Measurements from ENCODE around the gene PKIG. TPM values are rescaled to one million over a fixed set of nuclear protein-coding genes. Genes with fewer than 3 reads are reported as not detected.

Gene PKIG
- total and polyA plus RNA-seq, 9 of the 15 experiments (the other 6 are each of a cell fraction or from before 2014, with no cell fraction given) = 0.13 to 7.0 (median 4.7) TPM

DNA sequence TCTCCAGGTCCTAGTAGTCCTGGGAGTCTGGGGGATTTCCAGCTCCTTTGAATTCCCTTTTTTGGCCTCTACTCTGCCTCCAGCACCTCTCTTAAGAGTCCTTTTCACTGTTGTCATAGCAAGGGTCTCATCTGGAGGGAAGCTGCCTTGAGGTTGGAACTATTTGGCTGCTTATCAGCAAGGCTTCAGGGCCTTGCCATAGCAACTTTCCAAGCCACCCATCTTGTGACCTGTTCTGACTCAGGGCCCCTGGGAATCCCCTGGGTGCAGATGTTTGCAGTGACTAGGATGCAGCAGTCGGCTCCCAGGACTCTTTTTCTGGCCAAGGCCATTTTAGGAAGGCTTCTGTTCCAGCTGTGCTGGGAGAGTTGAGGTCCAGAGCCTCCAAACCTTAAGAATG, 12.4 kb downstream of the PKIG start (continued):
- TF ChIP-seq, protein P1, sequence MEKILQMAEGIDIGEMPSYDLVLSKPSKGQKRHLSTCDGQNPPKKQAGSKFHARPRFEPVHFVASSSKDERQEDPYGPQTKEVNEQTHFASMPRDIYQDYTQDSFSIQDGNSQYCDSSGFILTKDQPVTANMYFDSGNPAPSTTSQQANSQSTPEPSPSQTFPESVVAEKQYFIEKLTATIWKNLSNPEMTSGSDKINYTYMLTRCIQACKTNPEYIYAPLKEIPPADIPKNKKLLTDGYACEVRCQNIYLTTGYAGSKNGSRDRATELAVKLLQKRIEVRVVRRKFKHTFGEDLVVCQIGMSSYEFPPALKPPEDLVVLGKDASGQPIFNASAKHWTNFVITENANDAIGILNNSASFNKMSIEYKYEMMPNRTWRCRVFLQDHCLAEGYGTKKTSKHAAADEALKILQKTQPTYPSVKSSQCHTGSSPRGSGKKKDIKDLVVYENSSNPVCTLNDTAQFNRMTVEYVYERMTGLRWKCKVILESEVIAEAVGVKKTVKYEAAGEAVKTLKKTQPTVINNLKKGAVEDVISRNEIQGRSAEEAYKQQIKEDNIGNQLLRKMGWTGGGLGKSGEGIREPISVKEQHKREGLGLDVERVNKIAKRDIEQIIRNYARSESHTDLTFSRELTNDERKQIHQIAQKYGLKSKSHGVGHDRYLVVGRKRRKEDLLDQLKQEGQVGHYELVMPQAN (IDR thresholded peaks at IDR 0.05; ENCODE audit: borderline replicate concordance) = no peak
- TF ChIP-seq NFIC (IDR thresholded peaks at IDR 0.05) = no peak
- TF ChIP-seq HMGN3 (IDR thresholded peaks at IDR 0.05; ENCODE audit: borderline replicate concordance, extremely low read depth, insufficient read length, low read depth, low read length) = no peak
- no peak for TF ChIP-seq ZNF184 (CRISPR knock-in tag; IDR thresholded peaks at IDR 0.05)
- TF ChIP-seq NFE2L1 (tag; IDR thresholded peaks at IDR 0.05; ENCODE audit: borderline replicate concordance, low read depth) = no peak
- TF ChIP-seq, protein P2, sequence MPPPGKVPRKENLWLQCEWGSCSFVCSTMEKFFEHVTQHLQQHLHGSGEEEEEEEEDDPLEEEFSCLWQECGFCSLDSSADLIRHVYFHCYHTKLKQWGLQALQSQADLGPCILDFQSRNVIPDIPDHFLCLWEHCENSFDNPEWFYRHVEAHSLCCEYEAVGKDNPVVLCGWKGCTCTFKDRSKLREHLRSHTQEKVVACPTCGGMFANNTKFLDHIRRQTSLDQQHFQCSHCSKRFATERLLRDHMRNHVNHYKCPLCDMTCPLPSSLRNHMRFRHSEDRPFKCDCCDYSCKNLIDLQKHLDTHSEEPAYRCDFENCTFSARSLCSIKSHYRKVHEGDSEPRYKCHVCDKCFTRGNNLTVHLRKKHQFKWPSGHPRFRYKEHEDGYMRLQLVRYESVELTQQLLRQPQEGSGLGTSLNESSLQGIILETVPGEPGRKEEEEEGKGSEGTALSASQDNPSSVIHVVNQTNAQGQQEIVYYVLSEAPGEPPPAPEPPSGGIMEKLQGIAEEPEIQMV (tag; conservative IDR thresholded peaks at IDR 0.05; ENCODE audit: low read depth) = no peak
- TF ChIP-seq, protein P3, sequence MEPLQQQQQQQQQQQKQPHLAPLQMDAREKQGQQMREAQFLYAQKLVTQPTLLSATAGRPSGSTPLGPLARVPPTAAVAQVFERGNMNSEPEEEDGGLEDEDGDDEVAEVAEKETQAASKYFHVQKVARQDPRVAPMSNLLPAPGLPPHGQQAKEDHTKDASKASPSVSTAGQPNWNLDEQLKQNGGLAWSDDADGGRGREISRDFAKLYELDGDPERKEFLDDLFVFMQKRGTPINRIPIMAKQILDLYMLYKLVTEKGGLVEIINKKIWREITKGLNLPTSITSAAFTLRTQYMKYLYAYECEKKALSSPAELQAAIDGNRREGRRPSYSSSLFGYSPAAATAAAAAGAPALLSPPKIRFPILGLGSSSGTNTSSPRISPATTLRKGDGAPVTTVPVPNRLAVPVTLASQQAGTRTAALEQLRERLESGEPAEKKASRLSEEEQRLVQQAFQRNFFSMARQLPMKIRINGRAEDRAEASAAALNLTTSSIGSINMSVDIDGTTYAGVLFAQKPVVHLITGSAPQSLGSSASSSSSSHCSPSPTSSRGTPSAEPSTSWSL (CRISPR knock-in tag; IDR thresholded peaks at IDR 0.05; ENCODE audit: borderline replicate concordance) = no peak
- TF ChIP-seq, protein P4, sequence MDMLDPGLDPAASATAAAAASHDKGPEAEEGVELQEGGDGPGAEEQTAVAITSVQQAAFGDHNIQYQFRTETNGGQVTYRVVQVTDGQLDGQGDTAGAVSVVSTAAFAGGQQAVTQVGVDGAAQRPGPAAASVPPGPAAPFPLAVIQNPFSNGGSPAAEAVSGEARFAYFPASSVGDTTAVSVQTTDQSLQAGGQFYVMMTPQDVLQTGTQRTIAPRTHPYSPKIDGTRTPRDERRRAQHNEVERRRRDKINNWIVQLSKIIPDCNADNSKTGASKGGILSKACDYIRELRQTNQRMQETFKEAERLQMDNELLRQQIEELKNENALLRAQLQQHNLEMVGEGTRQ (CRISPR knock-in tag; IDR thresholded peaks at IDR 0.05) = no peak
- TF ChIP-seq, protein P5, sequence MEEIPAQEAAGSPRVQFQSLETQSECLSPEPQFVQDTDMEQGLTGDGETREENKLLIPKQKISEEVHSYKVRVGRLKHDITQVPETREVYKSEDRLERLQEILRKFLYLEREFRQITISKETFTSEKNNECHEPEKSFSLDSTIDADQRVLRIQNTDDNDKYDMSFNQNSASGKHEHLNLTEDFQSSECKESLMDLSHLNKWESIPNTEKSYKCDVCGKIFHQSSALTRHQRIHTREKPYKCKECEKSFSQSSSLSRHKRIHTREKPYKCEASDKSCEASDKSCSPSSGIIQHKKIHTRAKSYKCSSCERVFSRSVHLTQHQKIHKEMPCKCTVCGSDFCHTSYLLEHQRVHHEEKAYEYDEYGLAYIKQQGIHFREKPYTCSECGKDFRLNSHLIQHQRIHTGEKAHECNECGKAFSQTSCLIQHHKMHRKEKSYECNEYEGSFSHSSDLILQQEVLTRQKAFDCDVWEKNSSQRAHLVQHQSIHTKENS (CRISPR knock-in tag; IDR thresholded peaks at IDR 0.05) = no peak
- peak; percentile 98 for TF ChIP-seq FOXJ2 (tag; IDR thresholded peaks at IDR 0.05)
- TF ChIP-seq ZFP36 (IDR thresholded peaks at IDR 0.05; ENCODE audit: low read depth, low read length, partially characterized antibody) = no peak
- TF ChIP-seq, protein P6, sequence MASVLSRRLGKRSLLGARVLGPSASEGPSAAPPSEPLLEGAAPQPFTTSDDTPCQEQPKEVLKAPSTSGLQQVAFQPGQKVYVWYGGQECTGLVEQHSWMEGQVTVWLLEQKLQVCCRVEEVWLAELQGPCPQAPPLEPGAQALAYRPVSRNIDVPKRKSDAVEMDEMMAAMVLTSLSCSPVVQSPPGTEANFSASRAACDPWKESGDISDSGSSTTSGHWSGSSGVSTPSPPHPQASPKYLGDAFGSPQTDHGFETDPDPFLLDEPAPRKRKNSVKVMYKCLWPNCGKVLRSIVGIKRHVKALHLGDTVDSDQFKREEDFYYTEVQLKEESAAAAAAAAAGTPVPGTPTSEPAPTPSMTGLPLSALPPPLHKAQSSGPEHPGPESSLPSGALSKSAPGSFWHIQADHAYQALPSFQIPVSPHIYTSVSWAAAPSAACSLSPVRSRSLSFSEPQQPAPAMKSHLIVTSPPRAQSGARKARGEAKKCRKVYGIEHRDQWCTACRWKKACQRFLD (CRISPR knock-in tag; IDR thresholded peaks at IDR 0.05) = no peak
- TF ChIP-seq NR1H2 (CRISPR knock-in tag; IDR thresholded peaks at IDR 0.05) = no peak
- no peak for TF ChIP-seq RFX7 (CRISPR knock-in tag; IDR thresholded peaks at IDR 0.05)
- peak in 1 of 2 experiments; percentile 17; a peak in 1 of 4 replicates for TF ChIP-seq TEAD1 (CRISPR knock-in tag; IDR thresholded peaks at IDR 0.05)
- no peak for TF ChIP-seq FIP1L1 (IDR thresholded peaks at IDR 0.05; ENCODE audit: low read depth, low read length, poor library complexity, severe bottlenecking)
- no peak for TF ChIP-seq NELFE (IDR thresholded peaks at IDR 0.05; ENCODE audit: insufficient read depth, insufficient read length)
- TF ChIP-seq ZNF589 (CRISPR knock-in tag; IDR thresholded peaks at IDR 0.05; ENCODE audit: low read depth) = 0 out of 2 replicates have a peak, but pooled peaks have one; percentile 36
- no peak for TF ChIP-seq FOXK1 (CRISPR knock-in tag; IDR thresholded peaks at IDR 0.05; ENCODE audit: borderline replicate concordance)

All from K562 (cell line).